ENCODE measurements around the gene SOBP. TPM values are rescaled to one million over a fixed set of nuclear protein-coding genes. Genes with fewer than 3 reads are reported as not detected.

Gene SOBP
- total RNA-seq, 3 donors from 2014 or later = 5.6 to 8.2 (median 7.0) TPM

- no peaks in the 10 kb centered on the region for H3K36me3 ChIP-seq
- H3K27me3 ChIP-seq = no peaks in the 10 kb centered on the region
- intact Hi-C loops (cut with DNase I; ENCODE audit: low total_unique reads) = no loop called here
- no peak for DNase-seq (ENCODE audit: low spot score in 2 of 2)
- no peaks in the 10 kb centered on the region for H3K4me1 ChIP-seq
- no peak overlapping the region for H3K27ac ChIP-seq
- no peak overlapping the region for H3K4me3 ChIP-seq
- TF ChIP-seq POLR2AphosphoS5 (IDR thresholded peaks at IDR 0.05) (no peak), POLR2A (IDR thresholded peaks at IDR 0.05) (no peak)
- TF ChIP-seq, protein P1, sequence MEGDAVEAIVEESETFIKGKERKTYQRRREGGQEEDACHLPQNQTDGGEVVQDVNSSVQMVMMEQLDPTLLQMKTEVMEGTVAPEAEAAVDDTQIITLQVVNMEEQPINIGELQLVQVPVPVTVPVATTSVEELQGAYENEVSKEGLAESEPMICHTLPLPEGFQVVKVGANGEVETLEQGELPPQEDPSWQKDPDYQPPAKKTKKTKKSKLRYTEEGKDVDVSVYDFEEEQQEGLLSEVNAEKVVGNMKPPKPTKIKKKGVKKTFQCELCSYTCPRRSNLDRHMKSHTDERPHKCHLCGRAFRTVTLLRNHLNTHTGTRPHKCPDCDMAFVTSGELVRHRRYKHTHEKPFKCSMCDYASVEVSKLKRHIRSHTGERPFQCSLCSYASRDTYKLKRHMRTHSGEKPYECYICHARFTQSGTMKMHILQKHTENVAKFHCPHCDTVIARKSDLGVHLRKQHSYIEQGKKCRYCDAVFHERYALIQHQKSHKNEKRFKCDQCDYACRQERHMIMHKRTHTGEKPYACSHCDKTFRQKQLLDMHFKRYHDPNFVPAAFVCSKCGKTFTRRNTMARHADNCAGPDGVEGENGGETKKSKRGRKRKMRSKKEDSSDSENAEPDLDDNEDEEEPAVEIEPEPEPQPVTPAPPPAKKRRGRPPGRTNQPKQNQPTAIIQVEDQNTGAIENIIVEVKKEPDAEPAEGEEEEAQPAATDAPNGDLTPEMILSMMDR (IDR thresholded peaks at IDR 0.05) = no peak
- H3K9me3 ChIP-seq = no peaks in the 10 kb centered on the region
Observed at GRCh38 chr6:107627969-107628368, 138.1 kb downstream of the SOBP start.

DNA sequence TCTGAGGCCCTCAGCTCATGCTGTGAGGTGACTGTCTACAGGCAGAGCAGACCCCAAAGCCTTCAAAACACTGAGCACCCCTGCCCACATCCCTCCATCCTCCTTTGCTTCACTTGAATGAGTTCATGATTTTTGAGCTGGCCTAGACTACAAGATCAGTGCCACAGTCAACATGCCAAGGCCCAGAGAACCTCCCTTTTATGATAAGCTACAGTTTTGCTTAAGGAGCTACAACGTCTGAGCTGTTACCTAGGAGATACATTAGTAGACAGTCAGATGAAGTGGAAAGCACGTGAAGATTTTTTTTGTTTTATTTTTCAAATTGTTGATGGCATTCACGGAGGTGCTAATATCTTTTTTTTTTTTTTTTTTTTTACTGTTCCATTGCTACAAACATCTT lies 139.0 kb downstream of the SOBP start:
- intact Hi-C loops (cut with DNase I; ENCODE audit: low total_unique reads) = no loop called here
- H3K4me1 ChIP-seq = no peaks in the 10 kb centered on the region
- H3K27me3 ChIP-seq = no peaks in the 10 kb centered on the region
- H3K4me3 ChIP-seq = no peak overlapping the region
- no peak for DNase-seq (ENCODE audit: low spot score in 2 of 2)
- no peak for TF ChIP-seq POLR2AphosphoS5 (IDR thresholded peaks at IDR 0.05)
- no peak for TF ChIP-seq POLR2A (IDR thresholded peaks at IDR 0.05)
- TF ChIP-seq, protein P1 (IDR thresholded peaks at IDR 0.05) = no peak
- H3K36me3 ChIP-seq = no peaks in the 10 kb centered on the region
- H3K9me3 ChIP-seq = no peaks in the 10 kb centered on the region
- no peak overlapping the region for H3K27ac ChIP-seq

GRCh38 chr6:107629548-107630129 lies 139.7 kb downstream of the SOBP start:
- no peaks in the 10 kb centered on the region for H3K4me1 ChIP-seq
- DNase-seq (ENCODE audit: low spot score in 2 of 2) = no peak
- H3K9me3 ChIP-seq = no peaks in the 10 kb centered on the region
- peaks cover 2 to 3% of the 10 kb centered on the region in 2 donors for H3K27me3 ChIP-seq
- no peak overlapping the region for H3K27ac ChIP-seq
- no peak overlapping the region for H3K4me3 ChIP-seq
- intact Hi-C loops (cut with DNase I; ENCODE audit: low total_unique reads) = no loop called here
- no peaks in the 10 kb centered on the region for H3K36me3 ChIP-seq
- TF ChIP-seq POLR2A (IDR thresholded peaks at IDR 0.05) (no peak), POLR2AphosphoS5 (IDR thresholded peaks at IDR 0.05) (no peak)
- TF ChIP-seq, protein P1 (IDR thresholded peaks at IDR 0.05) = no peak

- H3K9me3 ChIP-seq = no peaks in the 10 kb centered on the region
- DNase-seq (ENCODE audit: low spot score in 2 of 2) = no peak
- intact Hi-C loops (cut with DNase I; ENCODE audit: low total_unique reads) = no loop called here
- H3K27me3 ChIP-seq = peaks cover 2 to 6% of the 10 kb centered on the region in 2 donors
- H3K27ac ChIP-seq = no peak overlapping the region
- H3K4me1 ChIP-seq = no peaks in the 10 kb centered on the region
- no peak for TF ChIP-seq POLR2A (IDR thresholded peaks at IDR 0.05)
- TF ChIP-seq POLR2AphosphoS5 (IDR thresholded peaks at IDR 0.05) = no peak
- TF ChIP-seq, protein P1 (IDR thresholded peaks at IDR 0.05) = no peak
- no peak overlapping the region for H3K4me3 ChIP-seq
- no peaks in the 10 kb centered on the region for H3K36me3 ChIP-seq
Observed at GRCh38 chr6:107630348-107630977, 140.5 kb downstream of the SOBP start.

GRCh38 chr6:107632381-107633136 lies 142.6 kb downstream of the SOBP start:
- H3K4me1 ChIP-seq = no peaks in the 10 kb centered on the region
- H3K27me3 ChIP-seq = peaks cover 2 to 6% of the 10 kb centered on the region in 2 donors
- no peaks in the 10 kb centered on the region for H3K36me3 ChIP-seq
- DNase-seq (ENCODE audit: low spot score in 2 of 2) = no peak
- H3K9me3 ChIP-seq = no peaks in the 10 kb centered on the region
- H3K4me3 ChIP-seq = no peak overlapping the region
- intact Hi-C loops (cut with DNase I; ENCODE audit: low total_unique reads) = no loop called here
- TF ChIP-seq POLR2AphosphoS5 (IDR thresholded peaks at IDR 0.05) = no peak
- no peak for TF ChIP-seq POLR2A (IDR thresholded peaks at IDR 0.05)
- TF ChIP-seq, protein P1 (IDR thresholded peaks at IDR 0.05) = no peak
- H3K27ac ChIP-seq = no peak overlapping the region

Measured in breast epithelium (tissue), 4 donors.